Panc1 (cell line): ENCODE measurements around the gene TRRAP. TPM values are rescaled to one million over a fixed set of nuclear protein-coding genes. Genes with fewer than 3 reads are reported as not detected.

ENCODE experiments used
- ATAC-seq: fragments of 200-7000 bp; cut with Tn5 transposase; 2 replicates; pipeline ENCODE4 v1.9.1; 2020; ENCODE audit warnings: mild to moderate bottlenecking, moderate library complexity
- BruUV-seq: library from RNA; stranded (reverse); fragments of 400-500 nt; replicated peaks from 2 replicates; lab custom pipeline; 2021; lab: Mats Ljungman, UMichigan
- CTCF ChIA-PET: fragments of 300-600 bp; sonication (Branson Sonifier 250); formaldehyde crosslinking; loops from one replicate; lab custom pipeline; 2022; ENCODE audit warnings: antibody characterized with exemption; lab: Charles Lee
- POLR2A ChIA-PET: fragments of 300-600 bp; sonication (Branson Sonifier 250); formaldehyde crosslinking; loops from one replicate; lab custom pipeline; 2022; ENCODE audit warnings: antibody characterized with exemption; lab: Charles Lee
- DNase-seq: peaks from one replicate; pipeline ENCODE4 v3.0.0-alpha.2; 2010; ENCODE audit warnings: low read depth, low spot score
- H3K27ac ChIP-seq: 2 replicates; pipeline ENCODE4 v1.5.1; 2011; ENCODE audit warnings: mild to moderate bottlenecking, low read length, inconsistent platforms
- H3K27me3 ChIP-seq: fragments of 200-500 bp; sonication (Bioruptor generic); 2 replicates; pipeline ENCODE4 v1.6.0; 2014; ENCODE audit warnings: low read length, inconsistent platforms; ENCODE audit not compliant: control insufficient read depth, insufficient read depth
- H3K36me3 ChIP-seq: fragments of 200-500 bp; sonication (Bioruptor generic); 2 replicates; pipeline ENCODE4 v1.5.1; 2014; ENCODE audit warnings: inconsistent platforms, mild to moderate bottlenecking, low read length, moderate library complexity; ENCODE audit not compliant: control insufficient read depth, insufficient read depth
- H3K4me1 ChIP-seq: 2 replicates; pipeline ENCODE4 v1.5.1; 2011; ENCODE audit warnings: inconsistent platforms, mild to moderate bottlenecking, low read length, moderate library complexity; ENCODE audit not compliant: control insufficient read depth, insufficient read depth
- H3K4me3 ChIP-seq, 2 experiments: 2 replicates each; pipeline ENCODE4 v1.5.1; 2011 to 2012; ENCODE audit warnings: low read depth in 2 of 2, low read length in 2 of 2, mild to moderate bottlenecking in 2 of 2, inconsistent platforms in 1 of 2, moderate library complexity in 1 of 2
- H3K9me3 ChIP-seq: fragments of 200-500 bp; sonication (Bioruptor generic); 2 replicates; pipeline ENCODE4 v1.5.1; 2014; ENCODE audit warnings: low read depth, mild to moderate bottlenecking, inconsistent platforms, low read length, moderate library complexity; ENCODE audit not compliant: control insufficient read depth, insufficient read depth
- POLR2AphosphoS5 ChIP-seq: IDR thresholded peaks from 2 replicates; pipeline ENCODE4 v1.6.1; 2012; ENCODE audit warnings: mild to moderate bottlenecking, low read depth, low read length, moderate library complexity
- SIN3A ChIP-seq: IDR thresholded peaks from 2 replicates; pipeline ENCODE4 v1.6.1; 2012; ENCODE audit warnings: low read depth, mild to moderate bottlenecking, low read length, moderate library complexity, borderline replicate concordance; ENCODE audit not compliant: insufficient read depth
- TCF7L2 ChIP-seq: IDR thresholded peaks from 2 replicates; pipeline ENCODE4 v1.6.1; 2011; ENCODE audit warnings: mild to moderate bottlenecking, low read depth, low read length, inconsistent platforms
- in situ Hi-C: cut with HindIII; loops from 2 replicates; pipeline ENCODE4 v1.10.0; 2016; ENCODE audit warnings: low sequenced_read_pairs, low pct_unique_long_range_greater_than_20kb
- intact Hi-C: fragments of 100-400 bp; cut with micrococcal nuclease; formaldehyde crosslinking; loops from one replicate; pipeline ENCODE4 v1.10.0; 2022; ENCODE audit not compliant: unreplicated experiment
- total RNA-seq: library from RNA; stranded (reverse); gene quantifications from one replicate; pipeline ENCODE4 v1.2.1, GENCODE V29; 2021; ENCODE audit not compliant: unreplicated experiment
- TF ChIP-seq, protein P1 (sequence below): fragments of 450-650 bp; IDR thresholded peaks from 2 replicates; pipeline ENCODE4 v1.5.1; 2017; ENCODE audit warnings: mild to moderate bottlenecking
- TF ChIP-seq, protein P2 (sequence below), 2 experiments: IDR thresholded peaks; 2 replicates each; pipeline ENCODE4 v1.6.1; 2011 to 2012; ENCODE audit warnings: low read depth in 2 of 2, control low read depth in 1 of 2, low read length in 1 of 2, mild to moderate bottlenecking in 1 of 2, moderate library complexity in 1 of 2; ENCODE audit not compliant: insufficient read depth in 1 of 2

The TRRAP gene
- total RNA-seq, 1 experiment from 2014 or later, result 44.9 TPM

DNA sequence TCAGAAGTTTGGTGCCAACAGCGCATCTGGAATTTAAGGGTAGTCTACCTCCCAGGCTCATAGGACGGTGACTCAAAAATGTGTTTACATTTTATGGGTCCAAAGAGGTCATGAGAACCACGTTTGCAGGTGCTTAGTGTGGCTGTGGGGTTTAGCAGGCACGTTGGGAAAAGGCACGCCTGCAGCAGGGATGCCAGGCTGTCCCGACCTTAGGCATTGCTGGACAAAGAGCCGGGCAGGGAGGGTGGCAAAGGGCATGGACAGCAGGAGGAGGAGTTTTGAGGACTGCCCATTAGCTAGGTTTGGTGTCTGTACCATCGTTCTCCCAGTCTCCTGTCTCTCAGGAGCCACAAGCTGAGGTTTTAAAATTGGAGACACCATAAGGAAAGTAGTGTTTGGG is 104.4 kb downstream of the TRRAP start:
- no TSS peak for BruUV-seq
- no peak overlapping the region for H3K27ac ChIP-seq
- ATAC-seq (no peak), DNase-seq (no peak)
- ChIA-PET CTCF (no interaction called here), POLR2A (no interaction called here)
- H3K4me3 ChIP-seq, result no peak overlapping the region
- peaks cover 47% of the 10 kb centered on the region for H3K36me3 ChIP-seq
- intact Hi-C loops, result no loop called here
- TF ChIP-seq, protein P1, sequence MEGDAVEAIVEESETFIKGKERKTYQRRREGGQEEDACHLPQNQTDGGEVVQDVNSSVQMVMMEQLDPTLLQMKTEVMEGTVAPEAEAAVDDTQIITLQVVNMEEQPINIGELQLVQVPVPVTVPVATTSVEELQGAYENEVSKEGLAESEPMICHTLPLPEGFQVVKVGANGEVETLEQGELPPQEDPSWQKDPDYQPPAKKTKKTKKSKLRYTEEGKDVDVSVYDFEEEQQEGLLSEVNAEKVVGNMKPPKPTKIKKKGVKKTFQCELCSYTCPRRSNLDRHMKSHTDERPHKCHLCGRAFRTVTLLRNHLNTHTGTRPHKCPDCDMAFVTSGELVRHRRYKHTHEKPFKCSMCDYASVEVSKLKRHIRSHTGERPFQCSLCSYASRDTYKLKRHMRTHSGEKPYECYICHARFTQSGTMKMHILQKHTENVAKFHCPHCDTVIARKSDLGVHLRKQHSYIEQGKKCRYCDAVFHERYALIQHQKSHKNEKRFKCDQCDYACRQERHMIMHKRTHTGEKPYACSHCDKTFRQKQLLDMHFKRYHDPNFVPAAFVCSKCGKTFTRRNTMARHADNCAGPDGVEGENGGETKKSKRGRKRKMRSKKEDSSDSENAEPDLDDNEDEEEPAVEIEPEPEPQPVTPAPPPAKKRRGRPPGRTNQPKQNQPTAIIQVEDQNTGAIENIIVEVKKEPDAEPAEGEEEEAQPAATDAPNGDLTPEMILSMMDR, result no peak
- TF ChIP-seq SIN3A, result no peak
- TF ChIP-seq TCF7L2, result no peak
- TF ChIP-seq, protein P2, sequence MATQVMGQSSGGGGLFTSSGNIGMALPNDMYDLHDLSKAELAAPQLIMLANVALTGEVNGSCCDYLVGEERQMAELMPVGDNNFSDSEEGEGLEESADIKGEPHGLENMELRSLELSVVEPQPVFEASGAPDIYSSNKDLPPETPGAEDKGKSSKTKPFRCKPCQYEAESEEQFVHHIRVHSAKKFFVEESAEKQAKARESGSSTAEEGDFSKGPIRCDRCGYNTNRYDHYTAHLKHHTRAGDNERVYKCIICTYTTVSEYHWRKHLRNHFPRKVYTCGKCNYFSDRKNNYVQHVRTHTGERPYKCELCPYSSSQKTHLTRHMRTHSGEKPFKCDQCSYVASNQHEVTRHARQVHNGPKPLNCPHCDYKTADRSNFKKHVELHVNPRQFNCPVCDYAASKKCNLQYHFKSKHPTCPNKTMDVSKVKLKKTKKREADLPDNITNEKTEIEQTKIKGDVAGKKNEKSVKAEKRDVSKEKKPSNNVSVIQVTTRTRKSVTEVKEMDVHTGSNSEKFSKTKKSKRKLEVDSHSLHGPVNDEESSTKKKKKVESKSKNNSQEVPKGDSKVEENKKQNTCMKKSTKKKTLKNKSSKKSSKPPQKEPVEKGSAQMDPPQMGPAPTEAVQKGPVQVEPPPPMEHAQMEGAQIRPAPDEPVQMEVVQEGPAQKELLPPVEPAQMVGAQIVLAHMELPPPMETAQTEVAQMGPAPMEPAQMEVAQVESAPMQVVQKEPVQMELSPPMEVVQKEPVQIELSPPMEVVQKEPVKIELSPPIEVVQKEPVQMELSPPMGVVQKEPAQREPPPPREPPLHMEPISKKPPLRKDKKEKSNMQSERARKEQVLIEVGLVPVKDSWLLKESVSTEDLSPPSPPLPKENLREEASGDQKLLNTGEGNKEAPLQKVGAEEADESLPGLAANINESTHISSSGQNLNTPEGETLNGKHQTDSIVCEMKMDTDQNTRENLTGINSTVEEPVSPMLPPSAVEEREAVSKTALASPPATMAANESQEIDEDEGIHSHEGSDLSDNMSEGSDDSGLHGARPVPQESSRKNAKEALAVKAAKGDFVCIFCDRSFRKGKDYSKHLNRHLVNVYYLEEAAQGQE (IDR thresholded peaks at IDR 0.05; ENCODE audit: insufficient read depth in 1 of 2, low read depth in 2 of 2, low read length in 1 of 2), result no peak
- TF ChIP-seq POLR2AphosphoS5, result no peak
- H3K9me3 ChIP-seq, result no peaks in the 10 kb centered on the region
- in situ Hi-C loops, result no loop called here
- no peaks in the 10 kb centered on the region for H3K27me3 ChIP-seq
- H3K4me1 ChIP-seq, result no peaks in the 10 kb centered on the region

DNA sequence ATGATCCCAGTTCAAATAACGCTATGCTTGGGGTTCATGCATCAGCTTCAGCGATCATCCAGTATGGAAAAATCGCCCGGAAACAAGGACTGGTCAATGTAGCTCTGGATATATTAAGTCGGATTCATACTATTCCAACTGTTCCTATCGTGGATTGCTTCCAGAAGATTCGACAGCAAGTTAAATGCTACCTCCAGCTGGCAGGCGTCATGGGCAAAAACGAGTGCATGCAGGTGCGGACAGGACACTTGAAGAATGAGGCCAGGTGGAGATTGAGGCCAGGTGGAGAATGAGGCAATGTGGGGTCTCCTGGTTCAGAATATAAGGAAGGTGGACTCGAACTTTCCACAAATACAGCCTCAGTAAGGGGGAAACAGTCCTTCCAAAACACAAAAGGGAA is 105.8 kb downstream of the TRRAP start:
- ATAC-seq, result no peak
- DNase-seq, result no peak
- intact Hi-C loops, result no loop called here
- BruUV-seq, result no TSS peak
- ChIA-PET POLR2A (no interaction called here), CTCF (no interaction called here)
- Histone ChIP-seq H3K4me1 (no peaks in the 10 kb centered on the region), H3K36me3 (peaks cover 44% of the 10 kb centered on the region), H3K9me3 (no peaks in the 10 kb centered on the region), H3K27ac (no peak overlapping the region), H3K4me3 (no peak overlapping the region), H3K27me3 (no peaks in the 10 kb centered on the region)
- in situ Hi-C loops, result no loop called here
- TF ChIP-seq, protein P1, result no peak
- TF ChIP-seq, protein P2 (IDR thresholded peaks at IDR 0.05; ENCODE audit: insufficient read depth in 1 of 2, low read depth in 2 of 2, low read length in 1 of 2), result no peak
- no peak for TF ChIP-seq SIN3A
